Testis (tissue), 2 donors: Measurements from ENCODE around the gene LRRC49.

Experiments
- CTCF ChIP-seq, 3 experiments: fragments of 450-650 bp in 2 of 3; fragments of 200-600 bp in 1 of 3; sonication (generic) in 1 of 3; IDR thresholded peaks; one replicate each; pipeline ENCODE4 v1.5.1; 2016 to 2019; ENCODE audit warnings: antibody characterized with exemption in 3 of 3, mild to moderate bottlenecking in 2 of 3, moderate library complexity in 1 of 3
- POLR2A ChIP-seq: fragments of 450-650 bp; IDR thresholded peaks from one replicate; pipeline ENCODE4 v1.6.1; 2017; ENCODE audit warnings: antibody characterized with exemption, mild to moderate bottlenecking, moderate library complexity

GRCh38 chr15:70882361-70882760 is 10.3 kb upstream of the LRRC49 start:
- TF ChIP-seq CTCF (IDR thresholded peaks at IDR 0.05) (no peak), POLR2A (no peak)
